ENCODE measurements around the gene ZSCAN25. TPM values are rescaled to one million over a fixed set of nuclear protein-coding genes. Genes with fewer than 3 reads are reported as not detected.
A peak's percentile ranks its signal among the peaks of the same experiment; 100 is the strongest.
"Not testable (repeated sequence)": the region's sequence is repeated elsewhere in the genome, so short reads cannot be mapped to it uniquely, and the experiment has no call there.

ZSCAN25 gene
- total RNA-seq, 2 donors from 2014 or later = 12.7 to 25.7 TPM

GRCh38 chr7:99576251-99576650 lies 40.5 kb upstream of the ZSCAN25 start:
- Histone ChIP-seq H3K4me3 (no peak overlapping the region), H3K9me3 (no peaks in the 10 kb centered on the region), H3K27me3 (no peaks in the 10 kb centered on the region), H3K27ac (no peak overlapping the region), H3K36me3 (replicated peaks in 1 of 2; ENCODE audit: insufficient read depth in 1 of 2, low read depth in 2 of 2) (peaks cover 0 to 16% of the 10 kb centered on the region in 2 donors), H3K4me1 (peaks cover 14% of the 10 kb centered on the region)
- ATAC-seq = no peak
- intact Hi-C loops (cut with DNase I) = no loop called here
- no peak for DNase-seq
- 68 to 80% methylated on average over 3 of the region's 3 CpGs for WGBS, 2 donors
- no peak for TF ChIP-seq CTCF (IDR thresholded peaks at IDR 0.05)
- TF ChIP-seq POLR2A (IDR thresholded peaks at IDR 0.05) = no peak

GRCh38 chr7:99579281-99579955 lies 37.3 kb upstream of the ZSCAN25 start:
- WGBS, 2 donors = 36 to 40% methylated on average over 10 of the region's 10 CpGs

GRCh38 chr7:99579956-99580777 lies 36.6 kb upstream of the ZSCAN25 start:
- DNase-seq (peak; percentile 21 to 38 (median 37)), ATAC-seq (peak; percentile 57)
- Histone ChIP-seq H3K36me3 (replicated peaks in 1 of 2; ENCODE audit: insufficient read depth in 1 of 2, low read depth in 2 of 2) (no peaks in the 10 kb centered on the region), H3K4me1 (peaks cover 14% of the 10 kb centered on the region), H3K4me3 (peak overlapping the region; percentile 8 to 21), H3K9me3 (no peaks in the 10 kb centered on the region), H3K27me3 (no peaks in the 10 kb centered on the region), H3K27ac (peak overlapping the region in 1 of 4 donors; percentile 26)
- whole genome bisulfite sequencing, 2 donors = 2 to 7% methylated on average over 29 to 54 of the region's 54 CpGs
- TF ChIP-seq CTCF (IDR thresholded peaks at IDR 0.05) (peak in 1 of 7 experiments; percentile 6), POLR2A (IDR thresholded peaks at IDR 0.05) (no peak)
- intact Hi-C loops (cut with DNase I) = no loop called here

More at GRCh38 chr7:99579281-99579955, 37.3 kb upstream of the ZSCAN25 start:
- Histone ChIP-seq H3K27ac (no peak overlapping the region), H3K27me3 (no peaks in the 10 kb centered on the region), H3K4me3 (no peak overlapping the region), H3K9me3 (no peaks in the 10 kb centered on the region), H3K4me1 (peaks cover 14% of the 10 kb centered on the region), H3K36me3 (replicated peaks in 1 of 2; ENCODE audit: insufficient read depth in 1 of 2, low read depth in 2 of 2) (no peaks in the 10 kb centered on the region)
- DNase-seq (no peak), ATAC-seq (no peak)
- intact Hi-C loops (cut with DNase I) = no loop called here
- TF ChIP-seq CTCF (IDR thresholded peaks at IDR 0.05) (no peak), POLR2A (IDR thresholded peaks at IDR 0.05) (no peak)

- WGBS, 2 donors = 51 to 62% methylated on average over 4 of the region's 4 CpGs
- peaks cover 14% of the 10 kb centered on the region for H3K4me1 ChIP-seq
- DNase-seq = not testable (repeated sequence)
Measured at GRCh38 chr7:99580778-99581332, 35.9 kb upstream of the ZSCAN25 start.

GRCh38 chr7:99588868-99589267 lies 27.9 kb upstream of the ZSCAN25 start:
- Histone ChIP-seq H3K4me3 (no peak overlapping the region), H3K4me1 (no peaks in the 10 kb centered on the region), H3K27ac (no peak overlapping the region), H3K27me3 (no peaks in the 10 kb centered on the region), H3K9me3 (no peaks in the 10 kb centered on the region), H3K36me3 (replicated peaks in 1 of 2; ENCODE audit: insufficient read depth in 1 of 2, low read depth in 2 of 2) (no peaks in the 10 kb centered on the region)
- intact Hi-C loops (cut with DNase I) = no loop called here
- ATAC-seq = no peak
- no peak for DNase-seq
- TF ChIP-seq POLR2A (IDR thresholded peaks at IDR 0.05) (no peak), CTCF (IDR thresholded peaks at IDR 0.05) (no peak)
- WGBS, 2 donors = 70 to 80% methylated on average over 3 of the region's 3 CpGs

More at GRCh38 chr7:99580778-99581332, 35.9 kb upstream of the ZSCAN25 start:
- H3K36me3 ChIP-seq (replicated peaks in 1 of 2; ENCODE audit: insufficient read depth in 1 of 2, low read depth in 2 of 2); H3K27me3 ChIP-seq; intact Hi-C loops (cut with DNase I); H3K9me3 ChIP-seq; H3K4me3 ChIP-seq; H3K27ac ChIP-seq: not testable (repeated sequence)
- peak; percentile 16 for ATAC-seq
